GM12874 (cell line): ENCODE results near the gene KL.
A peak's percentile ranks its signal among the peaks of the same experiment; 100 is the strongest.

Source experiments
- CTCF ChIP-seq: IDR thresholded peaks from 2 replicates; pipeline ENCODE4 v1.5.1; 2011; ENCODE audit warnings: low read depth, mild to moderate bottlenecking, control low read depth, low read length, moderate library complexity; ENCODE audit not compliant: insufficient read depth

The KL gene

GRCh38 chr13:33058776-33059327 is 42.6 kb downstream of the KL start:
- TF ChIP-seq CTCF, result no peak

- TF ChIP-seq CTCF, result no peak
These were observed 44.6 kb downstream of the KL start for GRCh38 chr13:33060815-33061214.

GRCh38 chr13:33066329-33066728 is 50.1 kb downstream of the KL start:
- TF ChIP-seq CTCF, result no peak

GRCh38 chr13:33069365-33069764 is 53.1 kb downstream of the KL start:
- peak; percentile 27; the same call in 1 of the 2 replicates for TF ChIP-seq CTCF

- TF ChIP-seq CTCF, result no peak
These were observed 54.5 kb downstream of the KL start for GRCh38 chr13:33070713-33071112.

GRCh38 chr13:33072282-33072681 is 56.1 kb downstream of the KL start:
- no peak for TF ChIP-seq CTCF

GRCh38 chr13:33072759-33073158 is 56.5 kb downstream of the KL start:
- no peak for TF ChIP-seq CTCF
